ENCODE measurements around the gene UBTF.
A peak's percentile ranks its signal among the peaks of the same experiment; 100 is the strongest.

The UBTF gene

GRCh38 chr17:44222112-44222869 is 2.8 kb upstream of the UBTF start (continued):
- peak; percentile 87 for TF ChIP-seq ZNF362 (tag by site-specific recombination; IDR thresholded peaks at IDR 0.05)
- TF ChIP-seq ZBTB10 (tag by site-specific recombination; IDR thresholded peaks at IDR 0.05): peak; percentile 32
- no peak for TF ChIP-seq ZNF654 (tag by site-specific recombination; IDR thresholded peaks at IDR 0.05; ENCODE audit: low read depth)
- TF ChIP-seq ZBTB21 (tag by site-specific recombination; IDR thresholded peaks at IDR 0.05): no peak
- TF ChIP-seq ZNF843 (tag by site-specific recombination; IDR thresholded peaks at IDR 0.05): 0 out of 2 replicates have a peak, but pooled peaks have one; percentile 34
- peak; percentile 65; the same call in 1 of the 2 replicates for TF ChIP-seq ZNF501 (tag by site-specific recombination; IDR thresholded peaks at IDR 0.05)
- TF ChIP-seq ZNF223 (tag by site-specific recombination; IDR thresholded peaks at IDR 0.05): peak; percentile 94
- TF ChIP-seq ZFP69B (tag by site-specific recombination; IDR thresholded peaks at IDR 0.05): peak; percentile 16
- TF ChIP-seq ZNF114 (tag by site-specific recombination; IDR thresholded peaks at IDR 0.05): no peak
- TF ChIP-seq ZNF18 (tag by site-specific recombination; IDR thresholded peaks at IDR 0.05): peak; percentile 30; the same call in 1 of the 2 replicates
- TF ChIP-seq ZBTB6 (tag by site-specific recombination; IDR thresholded peaks at IDR 0.05): 0 out of 2 replicates have a peak, but pooled peaks have one; percentile 2
- TF ChIP-seq ZNF473 (tag by site-specific recombination; IDR thresholded peaks at IDR 0.05): no peak
- TF ChIP-seq PRDM1 (tag by site-specific recombination; IDR thresholded peaks at IDR 0.05): peak; percentile 96
- TF ChIP-seq ZNF140 (tag by site-specific recombination; IDR thresholded peaks at IDR 0.05): no peak
- peak; percentile 54; the same call in 1 of the 2 replicates for TF ChIP-seq BCL11A (tag by site-specific recombination; IDR thresholded peaks at IDR 0.05; ENCODE audit: low read depth)
- peak; percentile 32; the same call in 1 of the 2 replicates for TF ChIP-seq GLIS1 (tag by site-specific recombination; IDR thresholded peaks at IDR 0.05)
- no peak for TF ChIP-seq ZNF37A (tag by site-specific recombination; IDR thresholded peaks at IDR 0.05)
- TF ChIP-seq ZNF335 (tag by site-specific recombination; conservative IDR thresholded peaks at IDR 0.05): peak; percentile 57
- peak; percentile 85 for TF ChIP-seq HIC1 (tag by site-specific recombination; IDR thresholded peaks at IDR 0.05)
- TF ChIP-seq ZBTB49 (tag by site-specific recombination; IDR thresholded peaks at IDR 0.05; ENCODE audit: low read depth): no peak
- TF ChIP-seq ZNF16 (tag by site-specific recombination; IDR thresholded peaks at IDR 0.05; ENCODE audit: low read depth): no peak
- TF ChIP-seq SP2 (tag by site-specific recombination; IDR thresholded peaks at IDR 0.05): peak; percentile 36; the same call in 1 of the 2 replicates
- TF ChIP-seq KLF9 (tag by site-specific recombination; IDR thresholded peaks at IDR 0.05; ENCODE audit: low read depth): peak; percentile 27; the same call in 1 of the 2 replicates
- peak; percentile 69 for TF ChIP-seq ZBTB20 (tag by site-specific recombination; IDR thresholded peaks at IDR 0.05)
- peak; percentile 15; the same call in 1 of the 2 replicates for TF ChIP-seq KLF8 (tag by site-specific recombination; IDR thresholded peaks at IDR 0.05)
- TF ChIP-seq GLIS2 (tag by site-specific recombination; IDR thresholded peaks at IDR 0.05): peak; percentile 84
- TF ChIP-seq ZNF76 (tag by site-specific recombination; IDR thresholded peaks at IDR 0.05; ENCODE audit: borderline replicate concordance, low read depth): peak; percentile 74
- TF ChIP-seq ZFHX2 (tag by site-specific recombination; conservative IDR thresholded peaks at IDR 0.05): peak; percentile 39
- peak; percentile 66 for TF ChIP-seq ZSCAN30 (tag by site-specific recombination; IDR thresholded peaks at IDR 0.05)

Data from HEK293 (cell line).